Neural cell (in vitro differentiated cells): ENCODE data around the gene PLPPR4. TPM values are rescaled to one million over a fixed set of nuclear protein-coding genes. Genes with fewer than 3 reads are reported as not detected.

Experiments used
- H2AFZ ChIP-seq: fragments of 200-600, 300-800 bp; sonication (generic), shearing (Covaris generic); 2 replicates; pipeline ENCODE4 v1.6.0; 2014; ENCODE audit warnings: low read depth, mild to moderate bottlenecking, antibody characterized with exemption, low read length, moderate library complexity
- H3F3A ChIP-seq: fragments of 200-600 bp; shearing (Covaris generic); 2 replicates; pipeline ENCODE4 v1.6.1; 2016; ENCODE audit warnings: mild to moderate bottlenecking, moderate library complexity, mixed read lengths, antibody characterized with exemption, low read length; ENCODE audit not compliant: insufficient read depth, poor library complexity, severe bottlenecking
- H3K27ac ChIP-seq: fragments of 200-600, 300-800 bp; sonication (generic), shearing (Covaris generic); 2 replicates; pipeline ENCODE4 v1.5.1; 2014; ENCODE audit warnings: mild to moderate bottlenecking, low read length, moderate library complexity
- H3K27me3 ChIP-seq: fragments of 300-800, 200-600 bp; sonication (generic), shearing (Covaris generic); 2 replicates; pipeline ENCODE4 v1.6.0; 2014; ENCODE audit warnings: mild to moderate bottlenecking, low read depth, low read length, moderate library complexity; ENCODE audit not compliant: insufficient read depth
- H3K36me3 ChIP-seq: fragments of 300-800, 200-600 bp; sonication (generic), shearing (Covaris generic); 2 replicates; pipeline ENCODE4 v1.5.1; 2014; ENCODE audit warnings: mild to moderate bottlenecking, antibody characterized with exemption, low read length, moderate library complexity; ENCODE audit not compliant: insufficient read depth
- H3K4me2 ChIP-seq: fragments of 300-800, 200-600 bp; sonication (generic), shearing (Covaris generic); 2 replicates; pipeline ENCODE4 v1.6.0; 2014; ENCODE audit warnings: mild to moderate bottlenecking, low read length
- H3K4me3 ChIP-seq: fragments of 300-800, 200-600 bp; sonication (generic), shearing (Covaris generic); 2 replicates; pipeline ENCODE4 v1.5.1; 2014; ENCODE audit warnings: mild to moderate bottlenecking, low read length, moderate library complexity
- H3K79me2 ChIP-seq: fragments of 200-600 bp; shearing (Covaris generic); replicated peaks from 2 replicates; pipeline ENCODE4 v1.6.0; 2014; ENCODE audit warnings: mild to moderate bottlenecking, low read length, moderate library complexity; ENCODE audit not compliant: insufficient read depth
- H3K9ac ChIP-seq: fragments of 300-800, 200-600 bp; sonication (generic), shearing (Covaris generic); 2 replicates; pipeline ENCODE4 v1.6.1; 2016; ENCODE audit warnings: mild to moderate bottlenecking, low read length, mixed read lengths
- H3K9me2 ChIP-seq: fragments of 200-600 bp; shearing (Covaris generic); 2 replicates; pipeline ENCODE4 v1.6.1; 2016; ENCODE audit warnings: mild to moderate bottlenecking, low read length, mixed read lengths; ENCODE audit not compliant: insufficient read depth
- H3K9me3 ChIP-seq: fragments of 200-600, 300-800 bp; sonication (generic), shearing (Covaris generic); 2 replicates; pipeline ENCODE4 v1.6.1; 2016; ENCODE audit warnings: mild to moderate bottlenecking, mixed run types, low read length, moderate library complexity, mixed read lengths
- H4K20me1 ChIP-seq: fragments of 200-600 bp; shearing (Covaris generic); 2 replicates; pipeline ENCODE4 v1.6.1; 2016; ENCODE audit warnings: mild to moderate bottlenecking, mixed run types; ENCODE audit not compliant: insufficient read depth
- CTCF ChIP-seq: fragments of 450-650 bp; IDR thresholded peaks from 2 replicates; pipeline ENCODE4 v1.5.1; 2014; ENCODE audit warnings: antibody characterized with exemption, mild to moderate bottlenecking, moderate library complexity; ENCODE audit not compliant: poor library complexity, severe bottlenecking
- EP300 ChIP-seq: fragments of 450-650 bp; conservative IDR thresholded peaks from 2 replicates; pipeline ENCODE4 v1.6.1; 2014; ENCODE audit warnings: antibody characterized with exemption, mild to moderate bottlenecking, moderate library complexity; ENCODE audit not compliant: poor library complexity, severe bottlenecking
- EZH2 ChIP-seq: fragments of 200-600, 300-800 bp; shearing (Covaris generic), sonication (generic); IDR thresholded peaks from 2 replicates; pipeline ENCODE4 v1.6.1; 2014; ENCODE audit warnings: antibody characterized with exemption, low read length, borderline replicate concordance, mild to moderate bottlenecking; ENCODE audit not compliant: insufficient read depth, poor library complexity, severe bottlenecking
- MXI1 ChIP-seq: fragments of 450-650 bp; conservative IDR thresholded peaks from 2 replicates; pipeline ENCODE4 v1.6.1; 2014; ENCODE audit warnings: antibody characterized with exemption, mild to moderate bottlenecking; ENCODE audit not compliant: poor library complexity, severe bottlenecking
- POLR2AphosphoS5 ChIP-seq: IDR thresholded peaks from 2 replicates; pipeline ENCODE4 v1.6.1; 2012
- RAD21 ChIP-seq: fragments of 450-650 bp; conservative IDR thresholded peaks from 2 replicates; pipeline ENCODE4 v1.6.1; 2014; ENCODE audit warnings: antibody characterized with exemption, mild to moderate bottlenecking, moderate library complexity
- REST ChIP-seq: IDR thresholded peaks from 2 replicates; pipeline ENCODE4 v1.6.1; 2012; ENCODE audit warnings: borderline replicate concordance
- SMC3 ChIP-seq: fragments of 450-650 bp; conservative IDR thresholded peaks from 2 replicates; pipeline ENCODE4 v1.6.1; 2014; ENCODE audit warnings: antibody characterized with exemption, mild to moderate bottlenecking, moderate library complexity; ENCODE audit not compliant: poor library complexity
- TAF1 ChIP-seq: IDR thresholded peaks from 2 replicates; pipeline ENCODE4 v1.6.1; 2012; ENCODE audit warnings: low read depth
- polyA plus RNA-seq: library from polyadenylated mRNA; depleted of rRNA; stranded (reverse); fragments of >200 nt; gene quantifications from 2 replicates; pipeline ENCODE4 v1.2.3, GENCODE V29; 2014

Gene PLPPR4
- polyA plus RNA-seq, 1 donor from 2014 or later, result 36.8 TPM

GRCh38 chr1:99217599-99217998 is 46.7 kb upstream of the PLPPR4 start:
- no peaks in the 10 kb centered on the region for H3K27me3 ChIP-seq
- no peak overlapping the region for H3K4me3 ChIP-seq
- no peaks in the 10 kb centered on the region for H3F3A ChIP-seq
- H3K36me3 ChIP-seq, result no peaks in the 10 kb centered on the region
- H3K27ac ChIP-seq, result no peak overlapping the region
- no peaks in the 10 kb centered on the region for H4K20me1 ChIP-seq
- H3K9me3 ChIP-seq, result peaks cover 8% of the 10 kb centered on the region
- H3K4me2 ChIP-seq, result no peak overlapping the region
- TF ChIP-seq SMC3, result no peak
- TF ChIP-seq POLR2AphosphoS5, result no peak
- TF ChIP-seq RAD21, result no peak
- TF ChIP-seq EZH2, result no peak
- TF ChIP-seq EP300, result no peak
- no peak for TF ChIP-seq MXI1
- no peak for TF ChIP-seq REST
- TF ChIP-seq TAF1, result no peak
- TF ChIP-seq CTCF, result no peak
- no peak overlapping the region for H3K9ac ChIP-seq
- H2AFZ ChIP-seq, result no peak overlapping the region
- H3K9me2 ChIP-seq, result no peaks in the 10 kb centered on the region
- no peaks in the 10 kb centered on the region for H3K79me2 ChIP-seq

- Histone ChIP-seq H3K4me2 (no peak overlapping the region), H3K79me2 (no peaks in the 10 kb centered on the region), H3K4me3 (no peak overlapping the region), H3K9ac (no peak overlapping the region), H3K27me3 (no peaks in the 10 kb centered on the region), H2AFZ (no peak overlapping the region), H4K20me1 (no peaks in the 10 kb centered on the region), H3K27ac (no peak overlapping the region), H3K9me3 (peaks cover 8% of the 10 kb centered on the region), H3F3A (no peaks in the 10 kb centered on the region), H3K9me2 (no peaks in the 10 kb centered on the region), H3K36me3 (no peaks in the 10 kb centered on the region)
- TF ChIP-seq MXI1, result no peak
- TF ChIP-seq RAD21, result no peak
These were observed 45.7 kb upstream of the PLPPR4 start for GRCh38 chr1:99218572-99218971.

- Histone ChIP-seq H2AFZ (no peak overlapping the region), H4K20me1 (no peaks in the 10 kb centered on the region), H3K36me3 (no peaks in the 10 kb centered on the region), H3K9ac (no peak overlapping the region), H3K27ac (no peak overlapping the region), H3K27me3 (no peaks in the 10 kb centered on the region), H3K79me2 (no peaks in the 10 kb centered on the region), H3K4me3 (no peak overlapping the region), H3K9me2 (no peaks in the 10 kb centered on the region), H3K9me3 (peaks cover 8% of the 10 kb centered on the region), H3F3A (no peaks in the 10 kb centered on the region), H3K4me2 (no peak overlapping the region)
- TF ChIP-seq CTCF (no peak), MXI1 (no peak), REST (no peak), POLR2AphosphoS5 (no peak), SMC3 (no peak), RAD21 (no peak), TAF1 (no peak), EP300 (no peak), EZH2 (no peak)
These were observed 45.3 kb upstream of the PLPPR4 start for GRCh38 chr1:99218999-99219398.
